IMR-90 (cell line): Measurements from ENCODE around the gene FAM32A. TPM values are rescaled to one million over a fixed set of nuclear protein-coding genes. Genes with fewer than 3 reads are reported as not detected.

Source experiments
- ATAC-seq: fragments of 200-7000 bp; cut with Tn5 transposase; 2 replicates; pipeline ENCODE4 v1.9.1; 2020; ENCODE audit warnings: low read depth, mild to moderate bottlenecking, moderate library complexity
- BruUV-seq: library from RNA; stranded (reverse); fragments of 400-500 nt; replicated peaks from 2 replicates; lab custom pipeline; 2021; lab: Mats Ljungman, UMichigan
- CTCF ChIA-PET: fragments of 300-600 bp; formaldehyde crosslinking; extraction: SDS; loops from one replicate; lab custom pipeline; 2021; ENCODE audit warnings: antibody characterized with exemption; lab: Yijun Ruan, JAX
- POLR2A ChIA-PET: fragments of 300-600 bp; sonication (Branson Sonifier 250); formaldehyde crosslinking; loops from one replicate; lab custom pipeline; 2022; ENCODE audit warnings: antibody characterized with exemption; ENCODE audit not compliant: unreplicated experiment; lab: Charles Lee
- DNase-seq: peaks from one replicate; pipeline ENCODE4 v3.0.0; 2013
- H2AFZ ChIP-seq: replicated peaks from 2 replicates; pipeline ENCODE3; 2013; ENCODE audit warnings: low read length, mild to moderate bottlenecking; ENCODE audit not compliant: poor library complexity
- H2AK5ac ChIP-seq: 2 replicates; pipeline ENCODE4 v1.6.1; 2013; ENCODE audit warnings: low read depth, low read length, inconsistent platforms
- H2AK9ac ChIP-seq: replicated peaks from 2 replicates; pipeline ENCODE3; 2013; ENCODE audit warnings: mild to moderate bottlenecking, low read depth, low read length, moderate library complexity; ENCODE audit not compliant: poor library complexity
- H2BK120ac ChIP-seq: 2 replicates; pipeline ENCODE4 v1.6.1; 2013; ENCODE audit warnings: low read depth, low read length, inconsistent platforms
- H2BK15ac ChIP-seq: 3 replicates; pipeline ENCODE4 v1.6.1; 2013; ENCODE audit warnings: low read depth, low read length, inconsistent platforms
- H2BK20ac ChIP-seq: 2 replicates; pipeline ENCODE4 v1.6.1; 2013; ENCODE audit warnings: low read depth, mild to moderate bottlenecking, inconsistent platforms, low read length, moderate library complexity
- H2BK5ac ChIP-seq: 2 replicates; pipeline ENCODE4 v1.6.1; 2013; ENCODE audit warnings: mild to moderate bottlenecking, low read depth, low read length, inconsistent platforms; ENCODE audit not compliant: poor library complexity, severe bottlenecking
- H3K14ac ChIP-seq: replicated peaks from 2 replicates; pipeline ENCODE4 v1.6.1; 2013; ENCODE audit warnings: low read depth, low read length, inconsistent platforms
- H3K18ac ChIP-seq: 2 replicates; pipeline ENCODE4 v1.6.1; 2013; ENCODE audit warnings: low read depth, low read length, control low read depth
- H3K23ac ChIP-seq: 2 replicates; pipeline ENCODE4 v1.6.1; 2013; ENCODE audit warnings: low read depth, low read length, inconsistent platforms
- H3K27ac ChIP-seq: 2 replicates; pipeline ENCODE4 v1.5.1; 2013; ENCODE audit warnings: mild to moderate bottlenecking, control low read depth, low read length; ENCODE audit not compliant: insufficient read depth
- H3K27me3 ChIP-seq: 2 replicates; pipeline ENCODE4 v1.6.1; 2013; ENCODE audit warnings: low read length; ENCODE audit not compliant: control insufficient read depth, insufficient read depth
- H3K36me3 ChIP-seq: 2 replicates; pipeline ENCODE4 v1.6.1; 2013; ENCODE audit warnings: low read length, mixed read lengths; ENCODE audit not compliant: control insufficient read depth, insufficient read depth
- H3K4ac ChIP-seq: 2 replicates; pipeline ENCODE4 v1.6.1; 2013; ENCODE audit warnings: low read depth, low read length, inconsistent platforms
- H3K4me1 ChIP-seq: 2 replicates; pipeline ENCODE4 v1.6.1; 2013; ENCODE audit warnings: low read length, mixed read lengths; ENCODE audit not compliant: control insufficient read depth, insufficient read depth
- H3K4me2 ChIP-seq: 2 replicates; pipeline ENCODE4 v1.6.1; 2013; ENCODE audit warnings: low read depth, mild to moderate bottlenecking, control low read depth, low read length, moderate library complexity
- H3K4me3 ChIP-seq: 2 replicates; pipeline ENCODE4 v1.5.1; 2013; ENCODE audit warnings: low read depth, mild to moderate bottlenecking, control low read depth, low read length, moderate library complexity; ENCODE audit not compliant: insufficient read depth
- H3K56ac ChIP-seq: 2 replicates; pipeline ENCODE4 v1.6.1; 2013; ENCODE audit warnings: low read length, inconsistent platforms; ENCODE audit not compliant: insufficient read depth; ENCODE audit errors: extremely low read depth
- H3K79me1 ChIP-seq, 2 experiments: 2 replicates each; pipeline ENCODE4 v1.6.1; 2013; ENCODE audit warnings: low read length in 2 of 2, inconsistent platforms in 1 of 2, low read depth in 1 of 2
- H3K9ac ChIP-seq: 2 replicates; pipeline ENCODE4 v1.6.1; 2013; ENCODE audit warnings: low read depth, low read length, control low read depth
- H3K9me1 ChIP-seq: 2 replicates; pipeline ENCODE4 v1.6.1; 2013; ENCODE audit warnings: low read length, inconsistent platforms; ENCODE audit not compliant: insufficient read depth
- H3K9me3 ChIP-seq: 2 replicates; pipeline ENCODE4 v1.6.1; 2013; ENCODE audit warnings: low read length; ENCODE audit not compliant: control insufficient read depth, insufficient read depth
- H4K20me1 ChIP-seq: 2 replicates; pipeline ENCODE4 v1.6.1; 2013; ENCODE audit warnings: low read length, inconsistent platforms; ENCODE audit not compliant: insufficient read depth
- H4K5ac ChIP-seq: 2 replicates; pipeline ENCODE4 v1.6.1; 2013; ENCODE audit warnings: mild to moderate bottlenecking, low read depth, low read length, control low read depth
- H4K8ac ChIP-seq, 2 experiments: 2 replicates each; pipeline ENCODE4 v1.6.1; 2013; ENCODE audit warnings: low read depth in 2 of 2, low read length in 2 of 2, control low read depth in 1 of 2, inconsistent platforms in 1 of 2
- H4K91ac ChIP-seq: 2 replicates; pipeline ENCODE4 v1.6.1; 2013; ENCODE audit warnings: low read depth, low read length, inconsistent platforms; ENCODE audit not compliant: insufficient read depth
- BHLHE40 ChIP-seq: fragments of 150-350 bp; IDR thresholded peaks from 2 replicates; pipeline ENCODE4 v1.6.1; 2016; ENCODE audit warnings: mild to moderate bottlenecking, low read depth, low read length
- CEBPB ChIP-seq: IDR thresholded peaks from 2 replicates; pipeline ENCODE4 v1.6.1; 2012; ENCODE audit warnings: low read depth, low read length, improper control_type of control experiment
- CHD1 ChIP-seq: IDR thresholded peaks from 2 replicates; pipeline ENCODE4 v1.6.1; 2012; ENCODE audit warnings: low read depth, low read length, improper control_type of control experiment
- FOS ChIP-seq: fragments of 150-350 bp; IDR thresholded peaks from 2 replicates; pipeline ENCODE4 v1.6.1; 2016; ENCODE audit warnings: low read depth, low read length
- MAFK ChIP-seq: IDR thresholded peaks from 2 replicates; pipeline ENCODE4 v1.6.1; 2012; ENCODE audit warnings: low read depth, low read length, improper control_type of control experiment
- MAZ ChIP-seq: IDR thresholded peaks from 2 replicates; pipeline ENCODE4 v1.6.1; 2012; ENCODE audit warnings: low read depth, mild to moderate bottlenecking, low read length, improper control_type of control experiment, moderate library complexity, borderline replicate concordance
- MXI1 ChIP-seq: IDR thresholded peaks from 2 replicates; pipeline ENCODE4 v1.6.1; 2012; ENCODE audit warnings: low read depth, mild to moderate bottlenecking, low read length, moderate library complexity, borderline replicate concordance
- NFE2L2 ChIP-seq: fragments of 150-350 bp; IDR thresholded peaks from 2 replicates; pipeline ENCODE4 v1.6.1; 2016; ENCODE audit warnings: low read depth, mild to moderate bottlenecking, low read length
- RAD21 ChIP-seq: IDR thresholded peaks from 2 replicates; pipeline ENCODE4 v1.6.1; 2012; ENCODE audit warnings: low read length, improper control_type of control experiment
- RCOR1 ChIP-seq: IDR thresholded peaks from 2 replicates; pipeline ENCODE4 v1.6.1; 2012; ENCODE audit warnings: mild to moderate bottlenecking, low read length, improper control_type of control experiment; ENCODE audit not compliant: insufficient replicate concordance
- RFX5 ChIP-seq: IDR thresholded peaks from 2 replicates; pipeline ENCODE4 v1.8.0; 2012; ENCODE audit warnings: low read depth, mild to moderate bottlenecking, low read length, moderate library complexity
- SMC3 ChIP-seq: fragments of 150-350 bp; IDR thresholded peaks from 2 replicates; pipeline ENCODE4 v1.6.1; 2016; ENCODE audit warnings: low read depth, mild to moderate bottlenecking, antibody characterized with exemption, low read length, moderate library complexity
- WGBS, 2 experiments: methylation state at CpG; one replicate each; pipeline versions ENCODE4 v1.1.5 to v1.1.7; 2013; ENCODE audit warnings: missing lambda C conversion rate in 2 of 2; ENCODE audit not compliant: insufficient read length in 1 of 2; ENCODE audit errors: extremely low coverage in 2 of 2; 5-methylcytosine and 5-hydroxymethylcytosine counted together
- dilution Hi-C: fragments of 300-500 bp; cut with HindIII; formaldehyde crosslinking; loops from one replicate; pipeline ENCODE4 v1.14.3; 2018; ENCODE audit warnings: low sequenced_read_pairs; ENCODE audit not compliant: unreplicated experiment
- in situ Hi-C: fragments of 300-500 bp; cut with MboI; formaldehyde crosslinking; loops from 3 replicates; pipeline ENCODE4 v1.14.3; 2019; ENCODE audit warnings: low sequenced_read_pairs, inconsistent platforms, mixed read lengths
- intact Hi-C: fragments of 100-400 bp; cut with micrococcal nuclease; formaldehyde crosslinking; loops from 2 replicates; pipeline ENCODE4 v1.10.0; 2022
- polyA plus RNA-seq, 3 experiments: library from polyadenylated mRNA; depleted of rRNA; stranded (reverse); fragments of >200 nt; gene quantifications; 2 replicates each; pipeline ENCODE4 v1.2.3, GENCODE V29; 2012; ENCODE audit warnings: low replicate concordance in 1 of 3
- total RNA-seq: library from RNA; depleted of rRNA; stranded (reverse); fragments of >200 nt; gene quantifications from 2 replicates; pipeline ENCODE4 v1.2.3, GENCODE V29; 2012
- TF ChIP-seq, protein P1 (sequence below): fragments of 150-350 bp; IDR thresholded peaks from 2 replicates; pipeline ENCODE4 v1.6.1; 2016; ENCODE audit warnings: low read depth, mild to moderate bottlenecking, low read length, moderate library complexity, borderline replicate concordance
- TF ChIP-seq, protein P2 (sequence below): conservative IDR thresholded peaks from 2 replicates; pipeline ENCODE4 v1.5.1; 2012; ENCODE audit warnings: mild to moderate bottlenecking, low read depth, low read length, improper control_type of control experiment

FAM32A gene
- total and polyA plus RNA-seq, 2 of the 4 experiments (the other 2 are of a cell fraction): 99.5 to 130 TPM

DNA sequence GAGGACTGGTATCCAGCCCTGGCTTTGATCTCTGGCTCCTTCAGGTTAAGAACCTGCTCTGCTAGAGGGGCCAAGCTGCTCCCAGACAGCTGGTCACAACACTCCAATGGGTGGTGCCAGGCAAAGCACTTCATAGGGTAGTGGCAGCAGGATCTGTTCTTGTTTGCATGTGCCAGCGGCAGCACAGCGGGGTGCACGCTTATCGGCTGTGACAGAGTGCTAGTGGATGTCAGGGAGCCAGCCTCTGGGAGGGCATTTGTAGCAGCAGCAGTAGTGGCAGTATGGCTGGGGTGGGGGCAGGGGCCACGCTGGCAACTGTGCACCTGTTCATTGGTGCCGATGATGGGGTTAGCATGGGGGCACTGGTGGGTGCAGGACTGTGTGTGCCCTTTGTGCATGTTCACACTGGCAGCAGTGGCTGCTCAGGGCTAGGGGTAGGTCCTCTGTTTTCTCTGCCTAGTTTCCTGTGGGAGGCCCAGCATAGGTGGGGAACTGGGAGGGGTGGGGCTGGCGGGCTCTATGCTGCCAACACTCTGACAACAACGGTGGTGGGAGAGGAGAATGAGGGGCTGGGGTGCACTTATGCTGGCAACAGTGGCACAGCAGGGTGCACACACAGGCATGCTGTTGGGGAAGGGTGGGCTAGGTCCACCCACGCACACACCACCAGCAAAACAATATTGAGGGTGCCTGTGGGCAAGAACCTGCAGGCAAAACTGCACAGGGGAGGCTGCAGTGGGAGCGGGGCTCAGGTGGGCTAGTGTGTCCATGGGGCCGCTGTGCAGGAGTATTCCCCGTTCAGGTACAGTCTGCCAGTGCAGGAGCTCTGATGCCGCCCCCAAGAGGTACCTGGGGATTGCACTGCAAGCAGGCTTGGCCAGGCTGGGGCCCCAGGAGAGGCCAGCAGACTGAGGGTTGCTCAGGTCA is 31.8 kb downstream of the FAM32A start:
- Histone ChIP-seq H3K9ac (no peak overlapping the region), H3K79me1 (peaks cover 24 to 38% of the 10 kb centered on the region in 2 experiments), H3K4me1 (no peaks in the 10 kb centered on the region), H4K91ac (no peak overlapping the region), H2AK5ac (no peak overlapping the region), H3K4ac (no peak overlapping the region), H3K27ac (no peak overlapping the region), H3K9me1 (no peaks in the 10 kb centered on the region; the same call in 1 of the 2 replicates), H4K8ac (no peak overlapping the region), H3K36me3 (peaks cover 39% of the 10 kb centered on the region), H3K18ac (no peak overlapping the region), H3K9me3 (peaks cover 25% of the 10 kb centered on the region), H2BK20ac (no peak overlapping the region), H3K23ac (no peak overlapping the region), H4K5ac (no peak overlapping the region), H3K4me2 (no peak overlapping the region), H3K27me3 (no peaks in the 10 kb centered on the region), H2AK9ac (no peak overlapping the region), H2AFZ (no peak overlapping the region), H3K56ac (no peak overlapping the region), H3K4me3 (no peak overlapping the region), H3K14ac (no peak overlapping the region), H2BK5ac (no peak overlapping the region), H2BK120ac (no peak overlapping the region), H4K20me1 (peaks cover 24% of the 10 kb centered on the region), H2BK15ac (no peak overlapping the region)
- BruUV-seq: no TSS peak
- POLR2A ChIA-PET: no interaction called here
- intact Hi-C loops: no loop called here
- in situ Hi-C loops: no loop called here
- no peak for ATAC-seq
- dilution Hi-C loops: no loop called here
- no peak for DNase-seq
- WGBS, 2 experiments: 78% methylated on average over 3 of the region's 13 CpGs; no CpG with 5 or more reads in 1 of the 2 experiments
- CTCF ChIA-PET: no interaction called here
- TF ChIP-seq RFX5 (no peak), MXI1 (no peak), CHD1 (no peak), MAZ (no peak), FOS (no peak), BHLHE40 (no peak), RCOR1 (no peak), CEBPB (no peak), RAD21 (no peak), SMC3 (no peak), NFE2L2 (no peak), MAFK (no peak)
- TF ChIP-seq, protein P1, sequence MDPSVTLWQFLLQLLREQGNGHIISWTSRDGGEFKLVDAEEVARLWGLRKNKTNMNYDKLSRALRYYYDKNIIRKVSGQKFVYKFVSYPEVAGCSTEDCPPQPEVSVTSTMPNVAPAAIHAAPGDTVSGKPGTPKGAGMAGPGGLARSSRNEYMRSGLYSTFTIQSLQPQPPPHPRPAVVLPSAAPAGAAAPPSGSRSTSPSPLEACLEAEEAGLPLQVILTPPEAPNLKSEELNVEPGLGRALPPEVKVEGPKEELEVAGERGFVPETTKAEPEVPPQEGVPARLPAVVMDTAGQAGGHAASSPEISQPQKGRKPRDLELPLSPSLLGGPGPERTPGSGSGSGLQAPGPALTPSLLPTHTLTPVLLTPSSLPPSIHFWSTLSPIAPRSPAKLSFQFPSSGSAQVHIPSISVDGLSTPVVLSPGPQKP: no peak
- TF ChIP-seq, protein P2, sequence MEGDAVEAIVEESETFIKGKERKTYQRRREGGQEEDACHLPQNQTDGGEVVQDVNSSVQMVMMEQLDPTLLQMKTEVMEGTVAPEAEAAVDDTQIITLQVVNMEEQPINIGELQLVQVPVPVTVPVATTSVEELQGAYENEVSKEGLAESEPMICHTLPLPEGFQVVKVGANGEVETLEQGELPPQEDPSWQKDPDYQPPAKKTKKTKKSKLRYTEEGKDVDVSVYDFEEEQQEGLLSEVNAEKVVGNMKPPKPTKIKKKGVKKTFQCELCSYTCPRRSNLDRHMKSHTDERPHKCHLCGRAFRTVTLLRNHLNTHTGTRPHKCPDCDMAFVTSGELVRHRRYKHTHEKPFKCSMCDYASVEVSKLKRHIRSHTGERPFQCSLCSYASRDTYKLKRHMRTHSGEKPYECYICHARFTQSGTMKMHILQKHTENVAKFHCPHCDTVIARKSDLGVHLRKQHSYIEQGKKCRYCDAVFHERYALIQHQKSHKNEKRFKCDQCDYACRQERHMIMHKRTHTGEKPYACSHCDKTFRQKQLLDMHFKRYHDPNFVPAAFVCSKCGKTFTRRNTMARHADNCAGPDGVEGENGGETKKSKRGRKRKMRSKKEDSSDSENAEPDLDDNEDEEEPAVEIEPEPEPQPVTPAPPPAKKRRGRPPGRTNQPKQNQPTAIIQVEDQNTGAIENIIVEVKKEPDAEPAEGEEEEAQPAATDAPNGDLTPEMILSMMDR: no peak
